RWPE2 (cell line): ENCODE data around the gene EFHC2.

Experiments
- ATAC-seq: fragments of 200-7000 bp; cut with Tn5 transposase; 3 replicates; pipeline ENCODE4 v1.9.1; 2021; ENCODE audit warnings: low read depth
- DNase-seq: peaks from one replicate; pipeline ENCODE4 v3.0.0-alpha.2; 2020; ENCODE audit warnings: low spot score
- H3K27ac ChIP-seq: fragments of 450-650 bp; 2 replicates; pipeline ENCODE4 v1.5.1; 2017; ENCODE audit warnings: mild to moderate bottlenecking; ENCODE audit not compliant: poor library complexity, severe bottlenecking
- H3K27me3 ChIP-seq: fragments of 250-450 bp; sonication (Bioruptor Pico); 2 replicates; pipeline ENCODE4 v1.5.1; 2021; ENCODE audit warnings: mild to moderate bottlenecking, moderate library complexity; ENCODE audit not compliant: insufficient read depth, poor library complexity, severe bottlenecking
- H3K36me3 ChIP-seq: fragments of 250-450 bp; sonication (Bioruptor Pico); 2 replicates; pipeline ENCODE4 v1.5.1; 2020; ENCODE audit warnings: low read depth, mild to moderate bottlenecking, moderate library complexity
- H3K4me1 ChIP-seq: fragments of 250-450 bp; sonication (Bioruptor Pico); 2 replicates; pipeline ENCODE4 v1.5.1; 2021; ENCODE audit warnings: mild to moderate bottlenecking, moderate library complexity; ENCODE audit not compliant: insufficient read depth, poor library complexity, severe bottlenecking
- H3K4me3 ChIP-seq: fragments of 250-450 bp; sonication (Bioruptor Pico); 2 replicates; pipeline ENCODE4 v1.5.1; 2021; ENCODE audit warnings: mild to moderate bottlenecking, moderate library complexity; ENCODE audit not compliant: severe bottlenecking
- H3K9me3 ChIP-seq: fragments of 250-450 bp; sonication (Bioruptor Pico); 2 replicates; pipeline ENCODE4 v1.5.1; 2021; ENCODE audit warnings: mild to moderate bottlenecking, moderate library complexity; ENCODE audit not compliant: severe bottlenecking
- TF ChIP-seq, protein P1 (sequence below): fragments of 450-650 bp; IDR thresholded peaks from one replicate; pipeline ENCODE4 v1.5.1; 2017; ENCODE audit warnings: mild to moderate bottlenecking, moderate library complexity; ENCODE audit not compliant: poor library complexity, severe bottlenecking

EFHC2 gene

GRCh38 chrX:44343412-44344141, at the start of gene EFHC2:
EFHC2 (minus strand) TSS chrX:44343672; CDS start chrX:44343588, 84 bp downstream.
- no peaks in the 10 kb centered on the region for H3K27me3 ChIP-seq
- ATAC-seq (no peak), DNase-seq (no peak)
- no peaks in the 10 kb centered on the region for H3K9me3 ChIP-seq
- no peaks in the 10 kb centered on the region for H3K36me3 ChIP-seq
- H3K4me1 ChIP-seq: no peaks in the 10 kb centered on the region
- H3K27ac ChIP-seq: no peak within 1 kb of the TSS
- TF ChIP-seq, protein P1, sequence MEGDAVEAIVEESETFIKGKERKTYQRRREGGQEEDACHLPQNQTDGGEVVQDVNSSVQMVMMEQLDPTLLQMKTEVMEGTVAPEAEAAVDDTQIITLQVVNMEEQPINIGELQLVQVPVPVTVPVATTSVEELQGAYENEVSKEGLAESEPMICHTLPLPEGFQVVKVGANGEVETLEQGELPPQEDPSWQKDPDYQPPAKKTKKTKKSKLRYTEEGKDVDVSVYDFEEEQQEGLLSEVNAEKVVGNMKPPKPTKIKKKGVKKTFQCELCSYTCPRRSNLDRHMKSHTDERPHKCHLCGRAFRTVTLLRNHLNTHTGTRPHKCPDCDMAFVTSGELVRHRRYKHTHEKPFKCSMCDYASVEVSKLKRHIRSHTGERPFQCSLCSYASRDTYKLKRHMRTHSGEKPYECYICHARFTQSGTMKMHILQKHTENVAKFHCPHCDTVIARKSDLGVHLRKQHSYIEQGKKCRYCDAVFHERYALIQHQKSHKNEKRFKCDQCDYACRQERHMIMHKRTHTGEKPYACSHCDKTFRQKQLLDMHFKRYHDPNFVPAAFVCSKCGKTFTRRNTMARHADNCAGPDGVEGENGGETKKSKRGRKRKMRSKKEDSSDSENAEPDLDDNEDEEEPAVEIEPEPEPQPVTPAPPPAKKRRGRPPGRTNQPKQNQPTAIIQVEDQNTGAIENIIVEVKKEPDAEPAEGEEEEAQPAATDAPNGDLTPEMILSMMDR: no peak
- peak within 1 kb of the TSS; percentile 15 for H3K4me3 ChIP-seq

DNA sequence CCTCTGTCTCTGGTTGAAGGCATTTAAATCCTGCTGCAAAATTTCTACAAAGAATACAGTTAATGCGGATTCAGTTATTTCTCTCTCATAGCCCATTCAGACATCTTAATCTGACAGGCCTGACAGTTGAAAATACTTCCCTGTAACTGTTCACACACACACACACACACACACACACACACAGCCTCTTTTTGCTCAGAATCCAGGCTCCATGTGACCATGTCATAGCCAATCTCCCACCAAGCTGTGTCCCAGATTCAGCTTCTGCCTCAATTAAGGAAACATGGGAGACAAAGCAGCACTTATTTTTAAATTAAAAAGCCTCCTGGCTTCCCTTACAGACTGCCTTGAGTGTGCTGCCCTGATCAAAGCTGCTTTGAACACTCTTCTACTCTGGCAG, 49.3 kb upstream of the EFHC2 start:
- Histone ChIP-seq H3K4me3 (no peak overlapping the region), H3K9me3 (no peaks in the 10 kb centered on the region), H3K27me3 (no peaks in the 10 kb centered on the region), H3K27ac (no peak overlapping the region), H3K4me1 (no peaks in the 10 kb centered on the region), H3K36me3 (no peaks in the 10 kb centered on the region)
- TF ChIP-seq, protein P1: no peak
- DNase-seq: no peak
- no peak for ATAC-seq

- no peak for DNase-seq
- Histone ChIP-seq H3K4me1 (no peaks in the 10 kb centered on the region), H3K36me3 (no peaks in the 10 kb centered on the region), H3K27me3 (no peaks in the 10 kb centered on the region), H3K9me3 (no peaks in the 10 kb centered on the region), H3K4me3 (no peak overlapping the region), H3K27ac (no peak overlapping the region)
- TF ChIP-seq, protein P1: no peak
- no peak for ATAC-seq
Observed at GRCh38 chrX:44384688-44385338, 41.3 kb upstream of the EFHC2 start.

- DNase-seq (no peak), ATAC-seq (no peak)
- Histone ChIP-seq H3K4me3 (no peak overlapping the region), H3K9me3 (no peaks in the 10 kb centered on the region), H3K36me3 (no peaks in the 10 kb centered on the region), H3K27ac (no peak overlapping the region), H3K4me1 (no peaks in the 10 kb centered on the region), H3K27me3 (no peaks in the 10 kb centered on the region)
- TF ChIP-seq, protein P1: no peak
Observed at GRCh38 chrX:44382871-44383270, 39.4 kb upstream of the EFHC2 start.

DNA sequence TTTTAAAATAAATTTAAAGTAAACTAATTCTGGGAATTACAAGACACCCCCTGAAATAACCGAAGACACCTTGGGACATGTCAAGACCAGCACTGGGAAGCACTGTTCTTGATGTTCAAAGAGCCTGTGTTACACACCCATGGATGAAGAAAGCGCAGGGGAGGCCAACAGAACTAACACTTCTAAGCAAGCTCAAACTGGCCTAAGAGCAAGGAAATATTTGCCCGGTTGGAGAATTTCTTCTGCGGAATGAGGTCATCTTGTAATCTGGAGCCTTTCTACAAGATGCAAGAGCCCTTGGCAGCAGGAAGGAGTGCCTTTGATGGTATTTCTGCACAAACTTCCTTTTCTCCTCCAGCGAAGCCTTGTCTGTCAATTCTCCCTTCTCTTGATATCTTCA, 9.3 kb upstream of the EFHC2 start:
- Histone ChIP-seq H3K27me3 (no peaks in the 10 kb centered on the region), H3K36me3 (no peaks in the 10 kb centered on the region), H3K4me3 (no peak overlapping the region), H3K4me1 (peaks cover 12% of the 10 kb centered on the region), H3K27ac (peak overlapping the region; percentile 45), H3K9me3 (no peaks in the 10 kb centered on the region)
- DNase-seq (no peak), ATAC-seq (peak; percentile 78; the same call in 2 of the 3 replicates)
- TF ChIP-seq, protein P1: no peak
